NCI-H1105 (cell line): ENCODE measurements around the gene NCAPH2.

Experiments
- DNase-seq: peaks from one replicate; lab custom pipeline; 2025; lab: John Stamatoyannopoulos, UW

Gene NCAPH2

GRCh38 chr22:50490531-50491308, 17.3 kb upstream of the NCAPH2 start:
- DNase-seq: no peak

- no peak for DNase-seq
Measured at GRCh38 chr22:50497093-50497492, 10.9 kb upstream of the NCAPH2 start.

- peak; percentile 59 for DNase-seq
Measured at GRCh38 chr22:50498322-50498890, 9.6 kb upstream of the NCAPH2 start.

- no peak for DNase-seq
Measured at GRCh38 chr22:50500452-50500851, 7.6 kb upstream of the NCAPH2 start.

- no peak for DNase-seq
Measured at GRCh38 chr22:50502096-50502495, 5.9 kb upstream of the NCAPH2 start.

- DNase-seq: no peak
Measured at GRCh38 chr22:50502628-50503474, 5.2 kb upstream of the NCAPH2 start.

GRCh38 chr22:50503475-50504145, 4.4 kb upstream of the NCAPH2 start:
- DNase-seq: no peak

GRCh38 chr22:50504369-50505211, 3.4 kb upstream of the NCAPH2 start:
- DNase-seq: no peak

GRCh38 chr22:50505276-50505775, 2.7 kb upstream of the NCAPH2 start:
- DNase-seq: no peak

GRCh38 chr22:50505776-50506610, 2.0 kb upstream of the NCAPH2 start:
- DNase-seq: no peak

GRCh38 chr22:50506611-50507420, 1.2 kb upstream of the NCAPH2 start:
- peak; percentile 2 for DNase-seq

- peak; percentile 93 for DNase-seq
Measured at GRCh38 chr22:50507421-50507990, 518 bp upstream of the NCAPH2 start, which contains the start of gene LMF2. Gene LMF2, minus strand, starts transcription at chr22:50507702. Its CDS starts 27 bp downstream, at chr22:50507675.

GRCh38 chr22:50508897-50509296, 873 bp downstream of the NCAPH2 start:
- DNase-seq: no peak

GRCh38 chr22:50513175-50513574, 5.2 kb downstream of the NCAPH2 start:
- DNase-seq: no peak

- no peak for DNase-seq
Measured at GRCh38 chr22:50516068-50516467, 8.0 kb downstream of the NCAPH2 start.

GRCh38 chr22:50516891-50517290, 8.9 kb downstream of the NCAPH2 start:
- no peak for DNase-seq

- DNase-seq: no peak
Measured at GRCh38 chr22:50517495-50518260, 9.7 kb downstream of the NCAPH2 start.

- DNase-seq: no peak
Measured at GRCh38 chr22:50518606-50519005, 10.6 kb downstream of the NCAPH2 start.
